HG03439 (cell line): ENCODE data around the gene PLCB3.
"Not testable (repeated sequence)": the region's sequence is repeated elsewhere in the genome, so short reads cannot be mapped to it uniquely, and the experiment has no call there.

Experiments
- ATAC-seq: cut with Tn5 transposase; IDR thresholded peaks from one replicate; pipeline ENCODE4 v1.9.1; 2021; ENCODE audit warnings: mild to moderate bottlenecking, moderate library complexity; ENCODE audit not compliant: unreplicated experiment

The PLCB3 gene

DNA sequence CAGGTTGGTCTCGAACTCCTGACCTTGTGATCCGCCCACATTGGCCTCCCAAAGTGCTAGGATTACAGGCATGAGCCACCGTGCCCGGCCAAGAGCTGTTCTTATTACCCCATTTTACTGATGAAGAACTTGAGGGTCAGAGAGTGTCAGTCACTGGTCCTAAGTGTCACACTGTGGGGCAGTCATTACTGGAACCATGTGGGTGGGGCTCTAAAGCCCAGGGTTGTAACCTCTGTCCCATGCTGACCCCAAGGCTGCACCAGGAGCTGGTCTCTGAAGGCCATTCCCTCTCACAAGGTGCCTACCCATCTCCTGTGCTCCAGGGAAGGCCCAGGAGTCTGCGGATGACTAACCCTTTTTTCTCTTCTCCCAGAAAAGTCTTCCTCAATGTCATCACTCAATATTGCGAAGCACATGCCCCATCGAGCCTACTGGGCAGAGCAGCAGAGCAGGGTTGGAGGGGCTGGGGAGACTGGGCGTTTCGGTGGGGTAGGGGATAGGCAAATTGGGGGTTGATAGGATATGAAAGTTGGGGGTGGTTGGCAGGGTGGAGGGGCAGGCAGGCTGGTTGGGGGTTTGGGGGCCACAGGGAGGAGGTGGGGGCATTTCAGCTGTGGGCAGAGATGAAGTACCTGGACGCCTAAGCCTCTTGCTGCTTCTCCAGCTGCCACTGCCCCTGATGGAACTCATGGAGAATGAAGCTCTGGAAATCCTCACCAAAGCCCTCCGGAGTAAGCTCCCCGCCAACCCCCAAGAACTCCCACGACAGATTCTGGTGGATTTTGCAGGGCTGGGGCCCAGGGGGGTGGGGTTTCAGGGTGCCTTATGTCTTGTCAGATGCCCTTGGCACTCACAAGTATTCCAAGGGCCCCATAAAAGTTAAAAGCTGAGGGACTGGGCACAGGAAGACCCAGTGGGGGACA lies 52.0 kb downstream of the PLCB3 start:
- ATAC-seq = no peak

DNA sequence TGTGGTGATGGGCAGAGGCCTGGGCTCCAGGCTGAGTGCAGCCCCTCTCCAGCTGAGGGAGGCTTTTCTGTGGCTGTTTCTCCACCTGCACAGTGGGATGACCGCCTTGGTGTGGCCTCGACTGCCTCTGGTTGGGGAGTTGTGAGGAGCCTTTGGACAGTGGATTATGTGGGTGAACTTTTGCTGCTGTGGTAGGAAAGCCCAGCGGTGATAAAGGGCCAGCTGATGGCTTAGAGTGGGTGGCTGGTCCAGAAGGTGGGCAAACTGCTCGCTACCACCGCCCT lies 52.6 kb downstream of the PLCB3 start:
- ATAC-seq = no peak

DNA sequence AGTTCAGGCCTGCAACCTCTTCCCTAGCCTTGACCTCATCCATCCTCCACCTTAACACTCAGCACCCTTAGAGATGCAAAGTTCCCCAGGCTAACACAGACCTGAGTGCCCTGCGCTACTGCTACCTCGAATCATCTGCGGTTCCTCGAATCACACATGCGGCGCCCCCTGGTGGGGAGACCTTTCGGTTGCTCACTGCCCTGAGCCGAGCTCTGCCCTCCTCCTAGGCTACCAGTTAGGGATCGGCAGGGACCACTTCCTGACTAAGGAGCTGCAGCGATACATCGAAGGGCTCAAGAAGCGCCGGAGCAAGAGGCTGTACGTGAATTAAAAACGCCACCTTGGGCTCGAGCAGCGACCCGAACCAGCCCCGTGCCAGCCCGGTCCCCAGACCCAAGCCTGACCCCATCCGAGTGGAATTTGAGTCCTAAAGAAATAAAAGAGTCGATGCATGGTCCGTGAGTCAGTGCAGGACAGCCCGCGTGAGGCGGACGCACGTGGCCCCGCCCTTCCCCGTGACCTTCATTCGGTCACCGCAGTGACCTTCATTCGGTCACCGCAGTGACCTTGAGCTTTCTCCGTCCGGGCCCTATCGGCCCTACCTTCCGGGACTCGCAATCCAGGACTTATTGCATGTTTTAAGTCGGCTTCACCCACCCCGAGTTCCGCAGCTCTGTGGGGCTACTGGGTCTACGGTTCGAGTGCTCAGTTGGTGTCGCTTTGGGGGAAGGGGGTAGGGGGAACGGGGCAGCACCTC lies 53.2 kb downstream of the PLCB3 start:
- ATAC-seq = peak; percentile 25

DNA sequence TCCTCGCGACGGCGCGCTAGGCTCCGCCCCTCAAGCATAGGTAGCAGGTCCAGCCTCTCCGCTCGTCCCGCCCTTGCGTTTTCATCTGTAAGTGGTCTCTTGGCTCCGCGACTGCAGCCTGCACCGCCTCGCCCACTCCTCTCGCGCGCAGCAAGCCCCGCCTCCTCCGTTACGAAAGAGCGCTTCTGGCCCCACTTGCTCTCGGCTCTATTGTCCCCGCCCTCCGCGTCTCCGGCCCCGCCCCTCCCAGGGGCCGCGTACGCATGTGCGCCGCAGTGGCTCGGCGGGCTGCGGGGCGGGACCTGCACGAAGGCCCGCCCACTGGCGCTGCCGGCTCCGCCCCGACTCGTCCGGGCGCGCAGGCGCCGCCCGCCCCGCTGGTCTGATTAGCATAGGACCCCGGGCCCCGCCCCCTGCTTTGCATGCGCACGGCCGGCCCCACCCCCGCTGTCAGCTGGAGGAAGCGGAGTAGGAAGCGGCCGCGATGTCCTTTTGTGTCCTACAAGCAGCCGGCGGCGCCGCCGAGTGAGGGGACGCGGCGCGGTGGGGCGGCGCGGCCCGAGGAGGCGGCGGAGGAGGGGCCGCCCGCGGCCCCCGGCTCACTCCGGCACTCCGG lies 53.9 kb downstream of the PLCB3 start, which contains the start of gene ESRRA:
Gene ESRRA (plus strand): TSS at position 450 of the 616 bp plus-strand sequence. CDS start 1,656 bp downstream, outside the sequence.
- ATAC-seq = peak; percentile 69

DNA sequence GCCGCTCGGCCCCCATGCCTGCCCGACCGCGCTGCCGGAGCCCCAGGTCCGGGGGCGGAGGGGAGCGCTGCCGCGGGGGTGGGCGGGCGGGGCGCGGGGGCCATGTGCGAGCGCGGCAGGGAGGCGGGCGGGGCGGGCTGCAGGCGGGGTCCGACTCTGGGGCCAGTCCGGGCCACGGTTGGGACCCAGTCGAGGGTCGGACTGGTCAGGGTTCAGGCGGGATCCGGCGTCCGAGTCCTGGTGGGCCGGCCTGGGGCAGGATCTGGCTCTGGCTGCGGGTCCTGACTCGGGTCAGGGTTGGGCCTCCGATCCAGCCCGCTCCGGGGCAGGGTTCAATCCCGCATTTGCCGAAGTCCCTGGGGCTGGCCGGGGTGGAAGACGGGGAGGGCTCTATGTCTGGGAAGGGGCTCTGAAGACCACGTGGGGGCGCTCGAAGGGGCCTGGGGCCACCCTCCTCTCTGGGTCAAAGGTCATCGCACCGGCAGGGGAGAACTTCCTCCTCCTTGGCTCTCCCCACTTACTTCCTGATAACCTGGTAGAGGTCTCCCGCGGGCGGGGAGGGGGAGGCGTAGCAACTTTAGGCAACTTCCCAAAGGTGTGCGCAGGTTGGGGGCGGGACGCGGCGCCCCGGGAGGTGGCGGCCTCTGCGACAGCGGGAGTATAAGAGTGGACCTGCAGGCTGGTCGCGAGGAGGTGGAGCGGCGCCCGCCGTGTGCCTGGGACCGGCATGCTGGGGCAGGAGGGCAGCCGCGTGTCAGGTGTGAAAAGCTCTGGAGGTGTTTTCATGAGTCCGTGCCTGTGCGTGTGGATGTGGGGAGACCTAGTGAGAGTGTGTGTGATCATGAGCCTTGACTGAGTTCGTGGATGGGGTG lies 54.6 kb downstream of the PLCB3 start:
- ATAC-seq = peak; percentile 28

DNA sequence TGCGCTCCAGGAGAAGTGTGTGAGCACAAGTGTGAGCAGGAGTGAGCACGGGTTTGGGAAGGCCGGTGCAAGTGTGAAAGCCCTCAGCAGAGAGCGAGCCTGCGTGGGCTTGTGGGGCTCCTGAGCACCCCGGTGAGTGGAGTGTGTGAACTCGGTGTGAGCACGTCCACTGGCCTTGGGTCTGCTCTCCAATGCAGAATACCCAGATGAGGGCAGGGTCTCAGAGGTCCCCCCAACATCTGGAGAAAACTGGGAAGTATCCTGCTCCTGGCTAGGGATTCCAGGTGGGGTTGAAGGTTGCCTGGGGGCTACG lies 55.2 kb downstream of the PLCB3 start:
- no peak for ATAC-seq

DNA sequence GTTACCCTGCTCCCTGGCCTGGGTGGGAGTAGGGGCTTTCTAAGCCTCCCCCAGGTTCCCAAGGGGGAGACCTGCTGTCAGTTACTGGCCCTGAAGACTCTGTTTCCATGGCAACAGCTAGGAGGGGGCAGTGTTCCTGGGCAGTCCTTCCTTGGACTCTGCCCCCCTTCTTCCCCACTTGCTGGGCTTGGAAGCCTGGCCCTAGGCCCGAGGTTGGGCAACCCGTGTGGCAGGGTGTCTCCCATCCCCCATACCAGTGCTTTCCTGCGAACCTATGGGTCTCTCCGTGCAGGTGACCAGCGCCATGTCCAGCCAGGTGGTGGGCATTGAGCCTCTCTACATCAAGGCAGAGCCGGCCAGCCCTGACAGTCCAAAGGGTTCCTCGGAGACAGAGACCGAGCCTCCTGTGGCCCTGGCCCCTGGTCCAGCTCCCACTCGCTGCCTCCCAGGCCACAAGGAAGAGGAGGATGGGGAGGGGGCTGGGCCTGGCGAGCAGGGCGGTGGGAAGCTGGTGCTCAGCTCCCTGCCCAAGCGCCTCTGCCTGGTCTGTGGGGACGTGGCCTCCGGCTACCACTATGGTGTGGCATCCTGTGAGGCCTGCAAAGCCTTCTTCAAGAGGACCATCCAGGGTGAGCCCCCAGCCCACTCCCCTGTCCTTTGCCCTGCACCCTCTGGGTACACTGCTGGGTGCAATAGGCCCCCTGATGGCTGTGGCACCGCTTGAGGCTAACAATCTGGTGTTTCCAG lies 55.7 kb downstream of the PLCB3 start:
- ATAC-seq = no peak

DNA sequence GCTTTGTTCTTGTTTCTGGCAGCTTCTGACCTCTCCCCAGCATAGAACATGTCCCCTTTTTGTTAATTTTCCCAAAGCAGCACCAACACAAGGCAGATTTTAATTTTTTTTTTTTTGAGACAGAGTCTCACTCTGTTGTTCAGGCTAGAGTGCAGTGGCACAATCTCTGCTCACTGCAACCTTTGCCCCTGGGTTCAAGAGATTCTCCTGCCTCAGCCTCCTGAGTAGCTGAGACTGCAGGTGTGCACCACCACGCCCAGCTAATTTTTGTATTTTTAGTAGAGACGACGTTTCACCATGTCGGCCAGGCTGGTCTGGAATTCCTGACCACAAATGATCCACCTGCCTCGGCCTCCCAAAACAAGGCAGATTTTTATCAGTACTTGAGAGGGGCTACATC lies 56.5 kb downstream of the PLCB3 start:
- ATAC-seq = not testable (repeated sequence)

DNA sequence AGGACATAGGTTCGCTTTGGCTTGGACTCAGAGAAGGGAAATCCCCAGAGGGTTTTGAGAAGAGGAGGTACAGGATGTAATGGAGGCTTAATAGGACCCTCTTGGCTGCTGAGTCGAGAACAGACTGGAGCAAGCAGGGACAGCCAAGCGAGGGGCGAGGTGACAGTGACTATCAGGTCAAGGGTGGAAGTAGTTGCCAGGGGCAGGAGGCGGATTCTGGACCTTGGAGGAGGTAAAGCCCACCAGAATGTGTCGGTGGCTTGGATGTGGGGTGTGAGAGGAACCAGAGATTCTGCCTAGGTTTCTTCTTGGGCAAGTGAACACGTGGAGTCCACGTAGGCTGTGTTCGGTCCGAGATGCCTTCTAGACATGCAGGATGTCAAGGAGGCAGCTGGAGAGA lies 61.6 kb downstream of the PLCB3 start:
- no peak for ATAC-seq

DNA sequence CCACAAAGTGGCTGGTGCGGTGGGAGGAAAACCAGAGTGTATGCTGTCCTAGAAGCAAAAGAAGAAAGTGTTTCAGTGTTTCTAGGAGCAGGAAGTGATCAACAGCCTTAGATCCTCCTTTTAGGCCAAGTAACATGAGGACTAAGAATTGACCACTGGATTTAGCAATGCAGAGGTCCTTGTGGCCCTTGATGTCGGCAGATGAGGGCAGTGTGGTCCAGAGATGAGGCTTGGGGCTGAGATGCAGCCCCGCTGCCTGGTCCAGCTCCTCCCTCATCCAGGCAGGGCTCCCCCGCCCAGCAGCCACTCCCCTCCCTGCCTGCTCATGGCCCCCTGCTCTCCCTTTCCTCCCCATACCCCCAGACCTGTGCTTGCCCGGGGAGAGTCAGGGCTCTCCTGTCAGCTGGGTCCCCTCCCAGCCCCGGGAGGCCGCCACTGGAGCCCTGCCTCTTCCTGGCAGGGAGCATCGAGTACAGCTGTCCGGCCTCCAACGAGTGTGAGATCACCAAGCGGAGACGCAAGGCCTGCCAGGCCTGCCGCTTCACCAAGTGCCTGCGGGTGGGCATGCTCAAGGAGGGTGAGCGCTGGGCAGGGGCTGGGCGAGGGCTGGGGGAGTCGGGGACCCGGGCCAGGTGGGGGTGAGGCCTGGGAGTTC lies 62.3 kb downstream of the PLCB3 start:
- ATAC-seq = no peak

DNA sequence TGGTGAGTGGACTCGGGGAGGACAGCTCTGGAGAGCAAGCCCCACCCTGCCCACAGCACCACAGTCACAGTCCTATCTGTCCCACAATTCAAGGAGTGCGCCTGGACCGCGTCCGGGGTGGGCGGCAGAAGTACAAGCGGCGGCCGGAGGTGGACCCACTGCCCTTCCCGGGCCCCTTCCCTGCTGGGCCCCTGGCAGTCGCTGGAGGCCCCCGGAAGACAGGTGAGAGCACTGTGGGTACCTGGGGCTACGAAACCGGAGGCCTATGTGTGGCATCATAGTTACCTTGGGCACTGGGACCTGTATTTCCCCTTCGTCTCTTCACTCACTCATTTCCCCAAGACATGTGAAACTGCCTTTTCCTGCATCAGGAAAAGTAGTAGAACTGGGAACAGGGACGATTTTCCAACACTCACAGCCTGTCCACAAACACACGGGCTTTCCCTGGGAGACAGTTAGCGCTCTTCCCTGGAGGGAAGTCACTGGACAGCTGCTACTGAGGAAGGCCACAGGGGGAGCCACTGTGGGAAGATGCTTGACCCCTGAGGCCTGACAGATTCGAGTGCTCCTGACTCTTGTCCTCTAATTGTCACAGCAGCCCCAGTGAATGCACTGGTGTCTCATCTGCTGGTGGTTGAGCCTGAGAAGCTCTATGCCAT lies 62.9 kb downstream of the PLCB3 start:
- ATAC-seq = no peak

DNA sequence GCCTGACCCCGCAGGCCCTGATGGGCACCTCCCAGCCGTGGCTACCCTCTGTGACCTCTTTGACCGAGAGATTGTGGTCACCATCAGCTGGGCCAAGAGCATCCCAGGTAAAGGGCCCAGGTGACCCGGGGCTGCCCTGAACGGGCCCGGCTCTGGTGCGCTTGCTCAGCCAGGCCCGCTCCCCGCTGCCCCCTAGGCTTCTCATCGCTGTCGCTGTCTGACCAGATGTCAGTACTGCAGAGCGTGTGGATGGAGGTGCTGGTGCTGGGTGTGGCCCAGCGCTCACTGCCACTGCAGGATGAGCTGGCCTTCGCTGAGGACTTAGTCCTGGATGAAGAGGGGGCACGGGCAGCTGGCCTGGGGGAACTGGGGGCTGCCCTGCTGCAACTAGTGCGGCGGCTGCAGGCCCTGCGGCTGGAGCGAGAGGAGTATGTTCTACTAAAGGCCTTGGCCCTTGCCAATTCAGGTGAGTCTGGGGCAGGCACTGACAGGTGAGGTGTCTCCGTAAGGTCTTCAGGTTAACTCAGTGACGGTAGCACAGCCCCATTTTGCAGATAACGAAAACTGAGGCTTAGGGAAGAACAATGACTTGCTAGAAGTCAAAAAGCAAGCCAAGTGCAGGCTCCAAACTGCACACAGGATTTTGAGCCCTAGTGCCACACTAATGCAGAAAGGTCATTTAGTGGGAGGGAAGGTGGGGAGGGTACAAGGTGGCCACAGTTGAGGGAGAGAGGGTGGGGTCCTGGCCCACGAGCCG lies 63.7 kb downstream of the PLCB3 start:
- ATAC-seq = no peak

DNA sequence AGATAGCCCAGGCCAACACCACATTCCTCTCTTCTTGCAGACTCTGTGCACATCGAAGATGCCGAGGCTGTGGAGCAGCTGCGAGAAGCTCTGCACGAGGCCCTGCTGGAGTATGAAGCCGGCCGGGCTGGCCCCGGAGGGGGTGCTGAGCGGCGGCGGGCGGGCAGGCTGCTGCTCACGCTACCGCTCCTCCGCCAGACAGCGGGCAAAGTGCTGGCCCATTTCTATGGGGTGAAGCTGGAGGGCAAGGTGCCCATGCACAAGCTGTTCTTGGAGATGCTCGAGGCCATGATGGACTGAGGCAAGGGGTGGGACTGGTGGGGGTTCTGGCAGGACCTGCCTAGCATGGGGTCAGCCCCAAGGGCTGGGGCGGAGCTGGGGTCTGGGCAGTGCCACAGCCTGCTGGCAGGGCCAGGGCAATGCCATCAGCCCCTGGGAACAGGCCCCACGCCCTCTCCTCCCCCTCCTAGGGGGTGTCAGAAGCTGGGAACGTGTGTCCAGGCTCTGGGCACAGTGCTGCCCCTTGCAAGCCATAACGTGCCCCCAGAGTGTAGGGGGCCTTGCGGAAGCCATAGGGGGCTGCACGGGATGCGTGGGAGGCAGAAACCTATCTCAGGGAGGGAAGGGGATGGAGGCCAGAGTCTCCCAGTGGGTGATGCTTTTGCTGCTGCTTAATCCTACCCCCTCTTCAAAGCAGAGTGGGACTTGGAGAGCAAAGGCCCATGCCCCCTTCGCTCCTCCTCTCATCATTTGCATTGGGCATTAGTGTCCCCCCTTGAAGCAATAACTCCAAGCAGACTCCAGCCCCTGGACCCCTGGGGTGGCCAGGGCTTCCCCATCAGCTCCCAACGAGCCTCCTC lies 64.6 kb downstream of the PLCB3 start:
- ATAC-seq = not testable (repeated sequence)

DNA sequence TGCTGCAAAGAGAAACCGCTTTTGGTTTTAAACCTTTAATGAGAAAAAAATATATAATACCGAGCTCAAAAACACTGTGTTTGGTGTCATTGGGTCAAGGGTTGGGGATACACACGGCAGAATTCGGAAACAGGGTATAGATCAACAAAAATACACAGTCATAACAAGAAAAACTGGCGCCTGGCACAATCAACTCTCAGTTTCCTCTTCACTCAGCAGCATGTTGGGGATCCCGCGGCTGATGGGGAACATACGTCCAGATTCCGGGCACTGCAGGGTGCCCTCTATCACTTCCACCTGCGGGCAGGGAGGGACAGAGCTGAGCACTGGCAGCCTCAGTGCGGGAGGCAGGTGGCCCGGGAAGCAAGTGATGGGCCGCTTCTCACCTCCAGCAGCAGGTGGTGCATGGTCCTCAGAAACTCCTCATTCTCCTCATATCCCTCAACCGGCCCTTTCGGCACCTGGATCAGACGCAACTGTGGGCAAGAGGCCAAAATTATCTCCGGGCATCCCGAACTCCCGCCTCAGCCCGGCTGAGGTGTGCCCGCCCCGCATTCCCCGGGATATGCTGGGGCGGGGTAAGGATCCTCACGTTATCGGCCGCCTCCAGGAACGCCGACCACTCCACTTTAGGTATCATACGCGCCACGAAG lies 65.5 kb downstream of the PLCB3 start:
- ATAC-seq = no peak

DNA sequence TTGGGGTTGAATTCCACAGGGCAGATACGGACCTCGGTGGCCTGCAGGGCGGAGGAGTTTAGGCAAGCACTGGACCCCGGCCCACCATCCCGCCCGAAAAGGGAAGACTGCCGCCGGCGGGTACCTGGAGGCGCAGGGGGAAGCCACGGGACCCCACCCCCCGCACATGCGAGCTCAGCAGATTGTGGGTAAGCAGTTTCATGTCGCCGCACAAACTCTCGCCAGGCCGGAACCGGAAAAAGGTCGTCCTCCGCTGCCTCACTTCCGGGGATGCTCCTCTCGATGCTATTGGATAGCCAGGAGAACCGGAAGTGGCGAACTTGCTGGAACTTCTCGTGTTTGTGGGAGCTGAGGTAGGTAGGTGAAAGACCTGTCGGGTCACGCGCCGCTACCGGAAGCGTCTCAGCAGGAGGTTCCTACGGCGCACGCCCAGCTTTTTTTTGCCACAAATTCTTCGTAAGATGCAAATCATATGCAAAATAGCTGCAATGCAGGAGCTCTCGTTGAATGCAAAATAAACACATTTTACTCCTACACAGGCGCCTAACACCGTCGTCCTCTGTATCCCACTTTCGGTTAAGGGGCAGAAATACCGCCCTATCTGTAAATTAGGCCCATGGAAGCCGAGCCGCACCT lies 66.1 kb downstream of the PLCB3 start, which contains the start of gene TRMT112:
Gene TRMT112 (minus strand): TSS at position 235 of the 636 bp plus-strand sequence. CDS start 33 bp downstream, at position 202.
- ATAC-seq = peak; percentile 60
